SK-N-MC (cell line): ENCODE results near the gene THOP1.
A peak's percentile ranks its signal among the peaks of the same experiment; 100 is the strongest.

Source experiments
- DNase-seq: peaks from one replicate; pipeline ENCODE4 v3.0.0-alpha.2; 2011; ENCODE audit warnings: low read depth, low spot score
- H3K27ac ChIP-seq: fragments of 200-600 bp; sonication (generic); 2 replicates; pipeline ENCODE4 v1.5.1; 2016; ENCODE audit warnings: mixed run types
- H3K36me3 ChIP-seq: fragments of 200-600 bp; sonication (generic); 2 replicates; pipeline ENCODE4 v1.6.1; 2017; ENCODE audit warnings: antibody characterized with exemption, low read length, mixed read lengths; ENCODE audit not compliant: insufficient read depth
- H3K4me3 ChIP-seq: fragments of 200-600 bp; sonication (generic); 2 replicates; pipeline ENCODE4 v1.5.1; 2016
- H3K9ac ChIP-seq: fragments of 200-600 bp; sonication (generic); 2 replicates; pipeline ENCODE4 v1.8.0; 2017; ENCODE audit warnings: mixed run types, mixed read lengths; ENCODE audit not compliant: insufficient read length
- H3K9me3 ChIP-seq: fragments of 200-600 bp; sonication (generic); 2 replicates; pipeline ENCODE4 v1.6.1; 2017; ENCODE audit warnings: low read depth, mild to moderate bottlenecking, antibody characterized with exemption, low read length, moderate library complexity, mixed read lengths
- EZH2 ChIP-seq: fragments of 200-600 bp; sonication (generic); IDR thresholded peaks from one replicate; pipeline ENCODE4 v1.6.1; 2017; ENCODE audit warnings: antibody characterized with exemption
- FOXP2 ChIP-seq: optimal IDR thresholded peaks from 2 replicates; pipeline ENCODE3; 2011; ENCODE audit warnings: mild to moderate bottlenecking, moderate library complexity; ENCODE audit not compliant: insufficient read depth; ENCODE audit errors: extremely low read length, control extremely low read depth
- POLR2AphosphoS5 ChIP-seq: IDR thresholded peaks from 2 replicates; pipeline ENCODE4 v1.6.1; 2012; ENCODE audit warnings: mild to moderate bottlenecking, low read depth, low read length, borderline replicate concordance

Gene THOP1

GRCh38 chr19:2820112-2820702 lies 34.9 kb downstream of the THOP1 start:
- H3K36me3 ChIP-seq, result no peaks in the 10 kb centered on the region
- H3K9ac ChIP-seq, result peak overlapping the region; percentile 82
- H3K27ac ChIP-seq, result no peak overlapping the region

DNA sequence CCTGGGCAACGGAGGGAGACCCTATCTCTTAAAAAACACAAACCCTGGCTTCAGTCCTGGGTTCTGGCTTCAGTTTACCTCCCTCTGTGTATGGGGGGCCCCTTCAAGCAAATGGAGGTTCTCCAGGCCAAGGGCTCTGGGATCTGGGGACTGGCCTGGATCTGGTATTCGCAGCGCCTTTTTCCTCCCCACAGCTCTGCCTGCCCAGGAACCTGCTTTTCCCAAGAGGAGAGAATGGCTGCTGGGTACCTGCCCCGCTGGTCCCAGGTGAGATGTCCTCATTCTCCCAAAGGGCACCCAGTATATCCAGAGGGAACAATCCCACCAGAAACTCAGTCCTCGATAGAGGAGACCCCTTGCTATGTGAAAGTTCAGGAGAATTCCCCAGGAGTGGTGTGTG lies 37.5 kb downstream of the THOP1 start:
- no peak for DNase-seq
- Histone ChIP-seq H3K27ac (no peak overlapping the region), H3K36me3 (no peaks in the 10 kb centered on the region; the same call in 1 of the 2 replicates), H3K9ac (no peak overlapping the region), H3K9me3 (no peaks in the 10 kb centered on the region), H3K4me3 (no peak overlapping the region)
- TF ChIP-seq FOXP2 (no peak), POLR2AphosphoS5 (no peak), EZH2 (no peak)

More at GRCh38 chr19:2820112-2820702, 34.9 kb downstream of the THOP1 start:
- no peak for TF ChIP-seq POLR2AphosphoS5
- TF ChIP-seq EZH2, result no peak
- no peak for TF ChIP-seq FOXP2
- Histone ChIP-seq H3K9me3 (no peaks in the 10 kb centered on the region), H3K4me3 (peak overlapping the region; percentile 89)
- DNase-seq, result no peak

DNA sequence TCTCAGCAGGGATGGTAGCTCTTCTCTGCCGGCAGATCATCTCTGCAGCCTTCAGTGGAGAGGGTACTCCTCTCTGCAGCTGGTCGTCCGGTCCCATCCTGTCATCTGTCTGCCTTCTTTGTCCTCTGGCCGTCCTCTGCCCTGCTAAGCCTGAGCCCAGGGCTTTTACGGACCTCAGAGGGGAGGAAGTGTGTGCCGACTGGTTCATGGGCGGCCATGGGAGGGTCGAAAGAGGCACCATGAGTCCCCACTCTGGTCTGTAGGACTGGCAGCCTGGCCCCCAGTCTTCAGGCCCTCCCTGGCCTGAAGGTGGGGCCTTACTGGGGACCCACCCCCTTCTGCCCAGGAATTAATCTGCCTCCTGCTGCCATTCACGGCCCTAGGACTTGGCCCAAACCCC lies 38.3 kb downstream of the THOP1 start:
- Histone ChIP-seq H3K36me3 (no peaks in the 10 kb centered on the region; the same call in 1 of the 2 replicates), H3K4me3 (no peak overlapping the region), H3K27ac (no peak overlapping the region), H3K9me3 (no peaks in the 10 kb centered on the region), H3K9ac (no peak overlapping the region)
- DNase-seq, result no peak
- TF ChIP-seq EZH2 (no peak), POLR2AphosphoS5 (no peak), FOXP2 (no peak)

- no peak overlapping the region for H3K4me3 ChIP-seq
- no peaks in the 10 kb centered on the region for H3K9me3 ChIP-seq
- DNase-seq, result no peak
- H3K27ac ChIP-seq, result no peak overlapping the region
- TF ChIP-seq EZH2, result no peak
- TF ChIP-seq POLR2AphosphoS5, result no peak
- TF ChIP-seq FOXP2, result no peak
- H3K36me3 ChIP-seq, result no peaks in the 10 kb centered on the region; the same call in 1 of the 2 replicates
- H3K9ac ChIP-seq, result no peak overlapping the region
Observed at GRCh38 chr19:2824129-2824528, 38.8 kb downstream of the THOP1 start.

GRCh38 chr19:2827022-2827421 lies 41.7 kb downstream of the THOP1 start:
- Histone ChIP-seq H3K36me3 (no peaks in the 10 kb centered on the region; the same call in 1 of the 2 replicates), H3K4me3 (no peak overlapping the region), H3K27ac (no peak overlapping the region), H3K9ac (no peak overlapping the region), H3K9me3 (no peaks in the 10 kb centered on the region)
- DNase-seq, result no peak
- TF ChIP-seq POLR2AphosphoS5 (no peak), FOXP2 (no peak), EZH2 (no peak)

- no peak overlapping the region for H3K4me3 ChIP-seq
- H3K27ac ChIP-seq, result no peak overlapping the region
- H3K36me3 ChIP-seq, result no peaks in the 10 kb centered on the region; the same call in 1 of the 2 replicates
- no peaks in the 10 kb centered on the region for H3K9me3 ChIP-seq
- no peak for DNase-seq
- TF ChIP-seq POLR2AphosphoS5 (no peak), FOXP2 (no peak), EZH2 (no peak)
- no peak overlapping the region for H3K9ac ChIP-seq
Observed at GRCh38 chr19:2827840-2828489, 42.7 kb downstream of the THOP1 start.

DNA sequence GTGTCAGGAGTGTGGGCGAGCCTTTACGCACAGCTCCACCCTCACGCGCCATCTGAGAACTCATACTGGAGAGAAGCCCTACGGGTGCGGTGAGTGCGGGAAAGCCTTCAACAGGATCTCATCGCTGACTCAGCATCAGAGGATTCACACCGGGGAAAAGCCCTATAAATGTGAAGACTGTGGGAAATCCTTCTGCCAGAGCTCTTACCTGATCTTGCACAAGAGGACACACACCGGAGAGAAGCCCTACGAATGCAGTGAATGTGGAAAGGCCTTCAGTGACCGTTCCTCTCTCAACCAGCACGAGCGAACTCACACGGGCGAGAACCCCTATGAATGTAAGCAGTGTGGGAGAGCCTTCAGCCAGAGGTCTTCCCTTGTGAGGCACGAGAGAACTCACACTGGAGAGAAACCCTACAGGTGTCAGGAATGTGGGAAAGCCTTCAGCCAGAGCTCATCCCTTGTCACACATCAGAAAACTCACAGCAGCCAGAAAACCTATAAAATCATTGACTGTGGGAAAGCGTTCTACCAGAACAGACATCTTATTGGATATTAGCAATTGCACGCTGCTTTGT lies 49.1 kb downstream of the THOP1 start:
- H3K9ac ChIP-seq, result no peak overlapping the region
- no peak overlapping the region for H3K27ac ChIP-seq
- H3K36me3 ChIP-seq, result no peaks in the 10 kb centered on the region
- no peak for TF ChIP-seq POLR2AphosphoS5
- TF ChIP-seq EZH2, result no peak
- TF ChIP-seq FOXP2, result no peak
- DNase-seq, result no peak
- peaks cover 6% of the 10 kb centered on the region for H3K9me3 ChIP-seq
- H3K4me3 ChIP-seq, result no peak overlapping the region

DNA sequence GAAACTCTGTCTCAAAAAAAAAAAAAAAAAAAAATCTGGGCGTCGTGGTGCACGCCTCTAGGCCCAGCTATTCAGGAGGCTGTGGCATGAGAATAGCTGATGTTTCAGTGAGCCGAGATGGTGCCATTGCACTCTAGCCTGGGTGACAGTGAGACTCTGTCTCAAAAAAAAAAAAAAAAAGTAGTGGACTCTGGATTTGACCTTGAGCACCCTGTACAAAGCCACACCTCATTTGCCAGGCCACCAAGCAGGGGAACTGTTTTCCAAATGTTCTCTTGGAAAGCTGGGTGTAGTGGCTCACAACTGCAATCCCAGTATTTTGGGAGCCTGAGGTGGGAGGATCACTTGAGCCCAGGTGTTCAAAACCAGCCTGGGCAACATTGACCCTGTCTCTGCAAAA lies 52.1 kb downstream of the THOP1 start:
- H3K36me3 ChIP-seq, result no peaks in the 10 kb centered on the region
- H3K9ac ChIP-seq, result no peak overlapping the region
- no peak overlapping the region for H3K4me3 ChIP-seq
- DNase-seq, result no peak
- TF ChIP-seq POLR2AphosphoS5 (no peak), FOXP2 (no peak), EZH2 (no peak)
- H3K27ac ChIP-seq, result no peak overlapping the region
- H3K9me3 ChIP-seq, result peaks cover 8% of the 10 kb centered on the region
